ENCODE results near the gene PICK1.

The PICK1 gene

GRCh38 chr22:38056969-38057891 lies at the start of gene PICK1:
TSS of gene PICK1 (plus strand) at chr22:38057404. CDS start at chr22:38057810, 406 bp downstream.
- peak; percentile 72 to 80 for DNase-seq

GRCh38 chr22:38009000-38009806 lies 48.0 kb upstream of the PICK1 start:
- no peak for DNase-seq

DNA sequence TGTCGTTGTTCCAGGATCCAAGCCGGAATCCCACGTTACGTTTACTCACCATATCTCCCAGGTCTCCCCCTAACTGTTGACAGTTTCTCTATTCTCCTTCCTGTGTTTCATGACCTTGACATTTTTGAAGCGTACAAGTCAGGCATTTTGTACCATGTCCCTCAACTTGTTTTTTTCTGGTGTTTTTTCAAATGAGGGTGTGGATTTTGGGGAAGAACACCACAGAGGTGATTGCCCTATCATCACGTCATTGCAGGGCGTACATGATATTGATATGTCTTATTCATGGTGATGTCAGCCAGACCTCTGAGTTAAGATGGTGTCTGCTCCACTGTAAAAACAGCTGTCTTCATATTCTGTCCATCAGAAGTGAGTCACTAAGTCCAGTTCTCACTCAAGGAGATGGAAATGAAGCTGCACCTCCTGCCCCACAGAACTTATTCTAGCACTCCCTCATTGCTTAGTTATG lies 44.6 kb upstream of the PICK1 start:
- DNase-seq, result no peak

GRCh38 chr22:38014083-38014482 lies 43.1 kb upstream of the PICK1 start:
- DNase-seq, result no peak

DNA sequence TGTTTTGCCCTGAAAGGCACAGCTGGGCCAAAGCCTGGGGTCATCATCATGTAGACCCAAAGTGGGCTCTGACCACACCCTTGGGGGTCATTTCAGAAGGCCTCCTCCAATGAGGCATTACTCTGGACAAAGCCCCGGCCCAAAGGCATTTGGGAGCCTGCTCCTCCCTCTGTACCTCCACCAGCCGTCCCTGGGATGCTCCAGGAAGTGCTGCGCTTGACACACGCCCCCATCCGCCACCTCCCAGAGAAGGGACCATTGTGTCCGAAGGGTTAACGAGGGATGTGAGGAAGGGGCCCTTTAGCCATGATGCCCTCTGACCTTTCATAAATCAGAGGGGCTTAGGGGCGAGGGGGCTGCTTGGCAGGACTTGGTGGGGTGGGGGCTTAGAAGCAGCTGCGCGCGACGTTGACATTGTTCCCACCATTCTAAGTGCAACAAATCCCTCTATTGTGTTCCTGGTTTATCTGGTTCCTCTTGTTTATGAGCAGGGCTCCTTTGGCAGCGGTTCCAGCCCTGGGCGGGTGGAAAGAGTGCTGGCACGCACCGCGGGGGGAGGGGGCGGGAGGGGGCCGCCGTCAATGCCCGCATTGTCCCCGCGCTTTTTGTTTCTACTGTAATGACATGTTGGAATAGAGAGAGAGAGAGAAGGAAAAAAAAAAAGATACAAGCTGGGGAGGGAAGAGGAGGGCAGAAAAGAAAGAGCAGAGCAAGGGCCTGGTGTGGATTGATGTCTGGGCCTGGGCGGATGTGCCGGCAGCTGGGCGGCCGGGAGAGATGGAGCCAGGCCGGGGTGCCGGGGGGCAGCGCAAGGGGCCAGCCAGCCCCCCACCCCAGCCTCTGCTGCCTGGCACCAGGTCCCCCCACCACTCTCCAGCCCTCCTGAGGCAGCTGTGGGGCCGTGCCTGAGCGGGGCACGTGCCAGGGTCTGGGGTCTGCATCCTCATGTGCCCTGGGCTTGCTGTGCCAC lies 40.7 kb upstream of the PICK1 start:
- DNase-seq, result no peak

DNA sequence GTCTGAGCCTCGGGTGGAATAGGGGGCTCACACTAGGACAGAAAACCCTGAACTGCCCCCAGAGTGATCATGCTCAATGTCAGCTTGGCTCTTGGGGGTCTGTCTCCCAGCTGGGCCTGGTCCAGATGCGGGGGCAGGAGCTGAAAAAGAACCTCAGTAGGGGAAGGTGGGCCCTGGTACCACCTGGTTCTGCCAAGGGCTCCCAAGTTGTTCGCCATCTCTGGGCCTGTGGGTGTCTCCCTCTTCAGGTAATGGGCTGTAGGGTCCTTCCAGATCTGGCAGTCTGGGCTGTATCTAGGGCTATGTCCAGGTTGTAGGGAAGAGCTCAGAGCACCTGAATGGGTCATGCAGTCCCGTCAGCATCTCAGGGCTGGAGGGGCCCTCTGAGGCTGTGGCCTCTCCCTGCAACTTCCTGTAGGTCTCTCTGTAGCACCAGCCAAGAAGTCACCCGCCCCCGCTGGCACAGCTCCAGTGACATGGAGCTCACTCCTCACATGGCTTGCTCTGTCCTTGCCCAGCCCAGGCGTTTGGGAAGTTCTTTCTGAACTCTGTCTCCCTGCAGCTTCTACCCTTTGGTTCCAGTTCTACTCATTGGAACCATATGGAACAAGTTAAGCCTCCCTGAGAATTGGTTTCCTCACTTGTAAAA lies 39.8 kb upstream of the PICK1 start:
- no peak for DNase-seq

- no peak for DNase-seq
These were observed 39.0 kb upstream of the PICK1 start for GRCh38 chr22:38017939-38018885.

- no peak for DNase-seq
These were observed 38.0 kb upstream of the PICK1 start for GRCh38 chr22:38018938-38019827.

GRCh38 chr22:38021206-38021605 lies 36.0 kb upstream of the PICK1 start:
- no peak for DNase-seq

- no peak for DNase-seq
These were observed 34.2 kb upstream of the PICK1 start for GRCh38 chr22:38023045-38023444.

- no peak for DNase-seq
These were observed 31.7 kb upstream of the PICK1 start for GRCh38 chr22:38025514-38025913.

- DNase-seq, result no peak
These were observed 30.8 kb upstream of the PICK1 start for GRCh38 chr22:38026130-38027111.

DNA sequence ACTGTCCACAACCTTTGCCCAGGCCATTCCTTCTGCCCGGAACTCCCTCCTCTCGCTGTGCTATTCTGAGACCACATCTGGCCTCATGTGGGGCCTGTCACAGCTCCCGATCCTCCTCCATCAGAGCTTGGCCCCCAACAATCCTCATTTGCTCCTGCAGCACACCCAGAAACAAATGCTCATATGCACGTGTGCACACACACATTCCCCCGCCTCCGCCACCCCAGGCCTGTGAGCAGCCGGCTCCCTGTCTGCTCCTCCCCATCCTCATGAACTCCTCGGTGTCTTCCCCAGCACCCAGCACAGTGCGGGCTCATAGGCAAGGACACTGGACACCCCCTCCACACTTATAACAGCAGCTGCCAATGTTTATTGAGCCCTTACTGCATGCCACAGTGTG lies 29.7 kb upstream of the PICK1 start:
- no peak for DNase-seq

GRCh38 chr22:38028344-38029130 lies 28.7 kb upstream of the PICK1 start:
- no peak for DNase-seq

DNA sequence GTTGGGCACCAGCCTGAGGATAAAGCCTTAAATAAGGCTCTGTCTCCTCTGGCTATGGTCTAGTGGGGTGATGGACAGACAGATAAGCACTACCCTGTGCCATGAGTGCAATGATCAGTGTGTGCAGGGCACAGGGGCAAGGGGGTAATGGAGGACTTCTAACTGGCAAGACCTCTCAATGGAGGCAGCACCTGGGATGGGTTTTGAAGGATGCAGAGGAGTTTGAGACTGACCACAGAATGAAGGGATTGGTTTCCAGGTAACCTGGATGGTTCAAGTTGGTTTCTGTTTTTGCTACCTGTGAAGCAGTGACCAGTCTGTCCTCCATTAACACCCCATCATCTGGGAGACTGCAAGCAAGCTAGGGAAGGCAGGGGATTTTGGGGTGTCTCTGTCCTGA lies 27.8 kb upstream of the PICK1 start:
- DNase-seq, result no peak

DNA sequence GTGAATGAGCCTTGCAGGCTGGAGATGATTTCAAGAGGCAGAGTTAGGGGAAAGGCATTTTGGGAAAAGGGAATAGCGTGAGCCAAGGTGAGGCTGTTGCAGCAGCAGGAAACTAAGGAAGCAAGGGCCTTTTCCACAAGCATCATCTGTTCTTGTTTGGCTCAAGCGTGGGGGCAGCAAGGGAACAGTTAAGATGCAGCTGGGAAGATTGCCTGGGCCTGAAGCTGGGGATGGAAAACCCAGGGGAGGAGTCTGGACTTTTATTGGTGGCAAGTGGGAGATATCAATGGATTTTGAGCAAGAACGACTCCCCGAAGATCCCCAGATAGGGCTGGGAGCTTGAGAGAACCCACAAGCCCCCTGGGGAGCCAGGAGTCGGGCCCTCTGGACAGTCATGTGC lies 27.3 kb upstream of the PICK1 start:
- DNase-seq, result no peak

- no peak for DNase-seq
These were observed 26.7 kb upstream of the PICK1 start for GRCh38 chr22:38030311-38031133.

Measured in activated CD4-positive, alpha-beta T cell treated with anti-CD3 and anti-CD28 coated beads for 4 hours (primary cell).